ENCODE data around the gene GSX2. TPM values are rescaled to one million over a fixed set of nuclear protein-coding genes. Genes with fewer than 3 reads are reported as not detected.
A peak's percentile ranks its signal among the peaks of the same experiment; 100 is the strongest.

The GSX2 gene
- total RNA-seq, 2 experiments from 2014 or later: not detected

DNA sequence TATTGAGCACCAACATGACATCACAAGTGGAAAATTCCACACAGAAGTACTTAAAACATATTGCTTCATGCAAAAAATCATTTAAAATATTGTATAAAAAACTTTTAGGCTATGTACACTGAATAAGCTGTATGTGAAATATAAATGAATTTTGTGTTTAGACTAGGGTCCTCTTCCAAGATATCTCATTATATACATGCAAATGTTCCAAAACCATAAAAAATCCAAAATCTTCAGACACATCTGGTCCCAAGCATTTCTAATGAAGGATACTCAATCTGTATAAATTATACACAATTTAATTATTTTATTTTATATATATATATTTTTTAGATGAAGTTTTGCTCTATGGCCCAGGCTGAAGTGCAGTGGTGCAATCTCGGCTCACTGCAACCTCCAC is 10.1 kb upstream of the GSX2 start:
- no peak for DNase-seq
- no peaks in the 10 kb centered on the region for H3K36me3 Mint-ChIP-seq (ENCODE audit: low read depth)
- ChIA-PET CTCF (no interaction called here), POLR2A (no interaction called here)
- no peak overlapping the region for H3K27ac Mint-ChIP-seq
- TF ChIP-seq, protein P1, sequence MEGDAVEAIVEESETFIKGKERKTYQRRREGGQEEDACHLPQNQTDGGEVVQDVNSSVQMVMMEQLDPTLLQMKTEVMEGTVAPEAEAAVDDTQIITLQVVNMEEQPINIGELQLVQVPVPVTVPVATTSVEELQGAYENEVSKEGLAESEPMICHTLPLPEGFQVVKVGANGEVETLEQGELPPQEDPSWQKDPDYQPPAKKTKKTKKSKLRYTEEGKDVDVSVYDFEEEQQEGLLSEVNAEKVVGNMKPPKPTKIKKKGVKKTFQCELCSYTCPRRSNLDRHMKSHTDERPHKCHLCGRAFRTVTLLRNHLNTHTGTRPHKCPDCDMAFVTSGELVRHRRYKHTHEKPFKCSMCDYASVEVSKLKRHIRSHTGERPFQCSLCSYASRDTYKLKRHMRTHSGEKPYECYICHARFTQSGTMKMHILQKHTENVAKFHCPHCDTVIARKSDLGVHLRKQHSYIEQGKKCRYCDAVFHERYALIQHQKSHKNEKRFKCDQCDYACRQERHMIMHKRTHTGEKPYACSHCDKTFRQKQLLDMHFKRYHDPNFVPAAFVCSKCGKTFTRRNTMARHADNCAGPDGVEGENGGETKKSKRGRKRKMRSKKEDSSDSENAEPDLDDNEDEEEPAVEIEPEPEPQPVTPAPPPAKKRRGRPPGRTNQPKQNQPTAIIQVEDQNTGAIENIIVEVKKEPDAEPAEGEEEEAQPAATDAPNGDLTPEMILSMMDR (IDR thresholded peaks at IDR 0.05): no peak
- Histone ChIP-seq H3K4me1 (ENCODE audit: insufficient read depth, low read length) (peaks cover 30% of the 10 kb centered on the region), H3K9me3 (ENCODE audit: control insufficient read depth in 1 of 2, insufficient read depth in 1 of 2, low read length in 2 of 2) (peaks cover 0 to 7% of the 10 kb centered on the region in 2 experiments), H3K27ac (ENCODE audit: low read depth in 1 of 2, low read length in 2 of 2) (no peak overlapping the region), H3K4me3 (ENCODE audit: low read length) (no peak overlapping the region), H3K36me3 (ENCODE audit: insufficient read depth, low read length) (no peaks in the 10 kb centered on the region), H3K27me3 (ENCODE audit: control insufficient read depth in 1 of 2, insufficient read depth in 2 of 2, low read length in 2 of 2) (peaks cover 30 to 34% of the 10 kb centered on the region in 2 experiments)
- H3K9me3 Mint-ChIP-seq: no peaks in the 10 kb centered on the region
- intact Hi-C loops (cut with DNase I, micrococcal nuclease): loop anchor here in 1 of 2 experiments (10.0 kb wide), 1 partner anchor 1225 kb away; the partner anchor contains the start of gene RASL11B
- no peak for ATAC-seq (ENCODE audit: poor library complexity)
- H3K4me3 Mint-ChIP-seq: no peak overlapping the region
- H3K4me1 Mint-ChIP-seq (ENCODE audit: low read depth): peaks cover 28% of the 10 kb centered on the region
- H3K27me3 Mint-ChIP-seq: peaks cover 43% of the 10 kb centered on the region

DNA sequence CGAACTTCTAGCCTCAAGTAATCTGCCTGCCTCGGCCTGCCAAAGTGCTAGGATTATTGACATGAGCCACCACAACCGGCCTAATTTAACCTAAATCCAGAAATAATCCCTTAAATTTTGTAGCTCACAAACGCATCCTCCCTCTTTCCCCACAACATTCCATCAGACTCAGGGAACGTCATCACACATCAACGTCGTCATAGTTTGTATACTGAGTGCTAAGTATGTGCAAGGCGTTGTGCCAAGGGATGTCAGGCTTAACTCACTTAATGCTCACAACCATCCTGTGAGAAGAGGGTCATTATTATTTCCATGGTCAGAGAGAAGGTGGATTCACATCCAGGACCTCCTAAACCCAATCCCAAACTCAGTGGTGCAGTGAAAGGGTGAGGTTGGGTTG is 9.6 kb upstream of the GSX2 start:
- DNase-seq: no peak
- H3K9me3 Mint-ChIP-seq: no peaks in the 10 kb centered on the region
- intact Hi-C loops (cut with DNase I, micrococcal nuclease): loop anchor here in 1 of 2 experiments (10.0 kb wide), 1 partner anchor 1226 kb away; the partner anchor contains the start of gene RASL11B
- no peak overlapping the region for H3K4me3 Mint-ChIP-seq
- Histone ChIP-seq H3K27me3 (ENCODE audit: control insufficient read depth in 1 of 2, insufficient read depth in 2 of 2, low read length in 2 of 2) (peaks cover 35 to 39% of the 10 kb centered on the region in 2 experiments), H3K27ac (ENCODE audit: low read depth in 1 of 2, low read length in 2 of 2) (no peak overlapping the region), H3K9me3 (ENCODE audit: control insufficient read depth in 1 of 2, insufficient read depth in 1 of 2, low read length in 2 of 2) (peaks cover 0 to 7% of the 10 kb centered on the region in 2 experiments), H3K4me3 (ENCODE audit: low read length) (no peak overlapping the region), H3K4me1 (ENCODE audit: insufficient read depth, low read length) (peaks cover 30% of the 10 kb centered on the region), H3K36me3 (ENCODE audit: insufficient read depth, low read length) (no peaks in the 10 kb centered on the region)
- no peak for ATAC-seq (ENCODE audit: poor library complexity)
- CTCF ChIA-PET: no interaction called here
- peaks cover 28% of the 10 kb centered on the region for H3K4me1 Mint-ChIP-seq (ENCODE audit: low read depth)
- peaks cover 48% of the 10 kb centered on the region for H3K27me3 Mint-ChIP-seq
- TF ChIP-seq, protein P1 (IDR thresholded peaks at IDR 0.05): no peak
- H3K27ac Mint-ChIP-seq: no peak overlapping the region
- H3K36me3 Mint-ChIP-seq (ENCODE audit: low read depth): no peaks in the 10 kb centered on the region
- POLR2A ChIA-PET: no interaction called here

DNA sequence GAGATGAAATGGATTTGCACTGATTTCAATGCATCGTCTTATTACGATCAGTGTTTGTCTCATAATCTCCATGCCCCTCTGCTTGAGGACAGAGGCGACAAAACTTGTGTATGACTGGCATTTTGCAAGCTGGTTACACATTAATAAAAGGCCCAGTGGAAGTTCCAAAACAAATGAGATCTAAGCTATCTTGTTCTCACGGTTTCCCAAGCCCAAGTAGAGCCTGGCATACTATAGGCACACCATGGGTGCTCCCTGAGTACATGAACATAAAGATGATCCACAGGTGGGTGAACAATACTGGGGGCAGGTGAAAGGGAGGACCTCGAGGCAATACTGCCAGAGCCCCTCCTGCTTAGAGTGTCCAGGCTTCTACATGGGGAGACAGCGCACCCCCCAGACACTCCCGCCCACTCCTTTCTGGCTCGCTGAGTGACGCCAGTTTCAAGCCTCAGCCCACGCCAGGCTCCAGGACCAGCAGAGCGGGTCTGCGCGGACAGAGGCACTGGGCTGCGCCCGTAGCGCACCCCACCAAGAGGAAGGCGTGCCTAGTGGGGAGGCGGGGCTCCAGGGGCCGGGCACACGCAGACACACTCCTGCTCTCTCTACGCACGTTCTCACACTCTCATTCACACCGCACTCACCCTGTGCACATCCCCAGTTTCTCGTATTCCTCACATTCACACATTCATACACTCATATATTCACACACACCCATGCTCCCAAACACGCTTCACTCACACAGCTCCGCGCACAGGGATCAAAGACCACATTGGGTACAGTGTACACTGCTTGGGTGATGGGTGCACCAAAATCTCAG is 8.9 kb upstream of the GSX2 start:
- H3K4me1 ChIP-seq (ENCODE audit: insufficient read depth, low read length): peaks cover 30% of the 10 kb centered on the region
- H3K27ac Mint-ChIP-seq: no peak overlapping the region
- H3K27me3 Mint-ChIP-seq: peaks cover 54% of the 10 kb centered on the region
- H3K9me3 Mint-ChIP-seq: no peaks in the 10 kb centered on the region
- H3K9me3 ChIP-seq (ENCODE audit: control insufficient read depth in 1 of 2, insufficient read depth in 1 of 2, low read length in 2 of 2): peaks cover 0 to 7% of the 10 kb centered on the region in 2 experiments
- no peak overlapping the region for H3K27ac ChIP-seq (ENCODE audit: low read depth in 1 of 2, low read length in 2 of 2)
- H3K36me3 Mint-ChIP-seq (ENCODE audit: low read depth): no peaks in the 10 kb centered on the region
- H3K4me3 Mint-ChIP-seq: peak overlapping the region; percentile 88
- peak overlapping the region; percentile 63 for H3K4me3 ChIP-seq (ENCODE audit: low read length)
- intact Hi-C loops (cut with DNase I, micrococcal nuclease): loop anchor here in 1 of 2 experiments (10.0 kb wide), 1 partner anchor 1226 kb away; the partner anchor contains the start of gene RASL11B
- DNase-seq: peak in 8 of 14 experiments; percentile 10 to 56 (median 34)
- TF ChIP-seq, protein P1 (IDR thresholded peaks at IDR 0.05): no peak
- CTCF ChIA-PET: interaction anchor here (1.0 kb wide), 1 partner anchor 18 kb away, joined by 3 read pairs; no protein-coding TSS in a partner anchor
- H3K4me1 Mint-ChIP-seq (ENCODE audit: low read depth): peaks cover 29% of the 10 kb centered on the region
- H3K27me3 ChIP-seq (ENCODE audit: control insufficient read depth in 1 of 2, insufficient read depth in 2 of 2, low read length in 2 of 2): peaks cover 41 to 45% of the 10 kb centered on the region in 2 experiments
- peak; percentile 40 for ATAC-seq (ENCODE audit: poor library complexity)
- POLR2A ChIA-PET: interaction anchor here (0.6 to 0.9 kb wide), 2 partner anchors 25 to 32 kb away, joined by 3 read pairs; no protein-coding TSS in a partner anchor
- H3K36me3 ChIP-seq (ENCODE audit: insufficient read depth, low read length): no peaks in the 10 kb centered on the region
